GM19397 (cell line): ENCODE results near the gene DISC1.
"Not testable (repeated sequence)": the region's sequence is repeated elsewhere in the genome, so short reads cannot be mapped to it uniquely, and the experiment has no call there.

Experiments used
- ATAC-seq: cut with Tn5 transposase; IDR thresholded peaks from one replicate; pipeline ENCODE4 v1.9.1; 2021; ENCODE audit warnings: mild to moderate bottlenecking, moderate library complexity; ENCODE audit not compliant: unreplicated experiment

DISC1 gene

GRCh38 chr1:231634323-231635013 lies 7.9 kb downstream of the DISC1 start:
- no peak for ATAC-seq

- ATAC-seq, result no peak
These were observed 9.6 kb downstream of the DISC1 start for GRCh38 chr1:231636157-231636556.

GRCh38 chr1:231636922-231637321 lies 10.3 kb downstream of the DISC1 start:
- not testable (repeated sequence) for ATAC-seq

- ATAC-seq, result no peak
These were observed 12.1 kb downstream of the DISC1 start for GRCh38 chr1:231638647-231639046.

- no peak for ATAC-seq
These were observed 13.2 kb downstream of the DISC1 start for GRCh38 chr1:231639819-231640218.

- not testable (repeated sequence) for ATAC-seq
These were observed 14.9 kb downstream of the DISC1 start for GRCh38 chr1:231641444-231641843.

GRCh38 chr1:231642061-231642460 lies 15.5 kb downstream of the DISC1 start:
- not testable (repeated sequence) for ATAC-seq

- no peak for ATAC-seq
These were observed 16.0 kb downstream of the DISC1 start for GRCh38 chr1:231642618-231643017.

GRCh38 chr1:231643071-231643934 lies 16.7 kb downstream of the DISC1 start:
- no peak for ATAC-seq

GRCh38 chr1:231643935-231644237 lies 17.3 kb downstream of the DISC1 start:
- no peak for ATAC-seq

GRCh38 chr1:231645634-231646033 lies 19.0 kb downstream of the DISC1 start:
- ATAC-seq, result not testable (repeated sequence)

- not testable (repeated sequence) for ATAC-seq
These were observed 19.6 kb downstream of the DISC1 start for GRCh38 chr1:231646165-231646564.

- ATAC-seq, result not testable (repeated sequence)
These were observed 25.2 kb downstream of the DISC1 start for GRCh38 chr1:231651621-231652260.

- ATAC-seq, result no peak
These were observed 27.0 kb downstream of the DISC1 start for GRCh38 chr1:231653632-231654031.

- no peak for ATAC-seq
These were observed 30.2 kb downstream of the DISC1 start for GRCh38 chr1:231656741-231657140.

GRCh38 chr1:231658223-231658622 lies 31.6 kb downstream of the DISC1 start:
- not testable (repeated sequence) for ATAC-seq

GRCh38 chr1:231660198-231660597 lies 33.6 kb downstream of the DISC1 start:
- ATAC-seq, result no peak

- no peak for ATAC-seq
These were observed 36.7 kb downstream of the DISC1 start for GRCh38 chr1:231663211-231663792.

- ATAC-seq, result no peak
These were observed 38.5 kb downstream of the DISC1 start for GRCh38 chr1:231665101-231665500.

- ATAC-seq, result no peak
These were observed 39.1 kb downstream of the DISC1 start for GRCh38 chr1:231665726-231666125.

GRCh38 chr1:231666220-231666936 lies 39.8 kb downstream of the DISC1 start:
- no peak for ATAC-seq
